IMR-90 (cell line): ENCODE data around the gene PLD5. TPM values are rescaled to one million over a fixed set of nuclear protein-coding genes. Genes with fewer than 3 reads are reported as not detected.

ENCODE experiments used
- ATAC-seq: fragments of 200-7000 bp; cut with Tn5 transposase; 2 replicates; pipeline ENCODE4 v1.9.1; 2020; ENCODE audit warnings: low read depth, mild to moderate bottlenecking, moderate library complexity
- BruUV-seq: library from RNA; stranded (reverse); fragments of 400-500 nt; replicated peaks from 2 replicates; lab custom pipeline; 2021; lab: Mats Ljungman, UMichigan
- CTCF ChIA-PET: fragments of 300-600 bp; formaldehyde crosslinking; extraction: SDS; loops from one replicate; lab custom pipeline; 2021; ENCODE audit warnings: antibody characterized with exemption; lab: Yijun Ruan, JAX
- POLR2A ChIA-PET: fragments of 300-600 bp; sonication (Branson Sonifier 250); formaldehyde crosslinking; loops from one replicate; lab custom pipeline; 2022; ENCODE audit warnings: antibody characterized with exemption; ENCODE audit not compliant: unreplicated experiment; lab: Charles Lee
- DNase-seq: peaks from one replicate; pipeline ENCODE4 v3.0.0; 2013
- H2AFZ ChIP-seq: replicated peaks from 2 replicates; pipeline ENCODE3; 2013; ENCODE audit warnings: low read length, mild to moderate bottlenecking; ENCODE audit not compliant: poor library complexity
- H2AK5ac ChIP-seq: 2 replicates; pipeline ENCODE4 v1.6.1; 2013; ENCODE audit warnings: low read depth, low read length, inconsistent platforms
- H2AK9ac ChIP-seq: replicated peaks from 2 replicates; pipeline ENCODE3; 2013; ENCODE audit warnings: mild to moderate bottlenecking, low read depth, low read length, moderate library complexity; ENCODE audit not compliant: poor library complexity
- H2BK120ac ChIP-seq: 2 replicates; pipeline ENCODE4 v1.6.1; 2013; ENCODE audit warnings: low read depth, low read length, inconsistent platforms
- H2BK15ac ChIP-seq: 3 replicates; pipeline ENCODE4 v1.6.1; 2013; ENCODE audit warnings: low read depth, low read length, inconsistent platforms
- H2BK20ac ChIP-seq: 2 replicates; pipeline ENCODE4 v1.6.1; 2013; ENCODE audit warnings: low read depth, mild to moderate bottlenecking, inconsistent platforms, low read length, moderate library complexity
- H2BK5ac ChIP-seq: 2 replicates; pipeline ENCODE4 v1.6.1; 2013; ENCODE audit warnings: mild to moderate bottlenecking, low read depth, low read length, inconsistent platforms; ENCODE audit not compliant: poor library complexity, severe bottlenecking
- H3K14ac ChIP-seq: replicated peaks from 2 replicates; pipeline ENCODE4 v1.6.1; 2013; ENCODE audit warnings: low read depth, low read length, inconsistent platforms
- H3K18ac ChIP-seq: 2 replicates; pipeline ENCODE4 v1.6.1; 2013; ENCODE audit warnings: low read depth, low read length, control low read depth
- H3K23ac ChIP-seq: 2 replicates; pipeline ENCODE4 v1.6.1; 2013; ENCODE audit warnings: low read depth, low read length, inconsistent platforms
- H3K27ac ChIP-seq: 2 replicates; pipeline ENCODE4 v1.5.1; 2013; ENCODE audit warnings: mild to moderate bottlenecking, control low read depth, low read length; ENCODE audit not compliant: insufficient read depth
- H3K27me3 ChIP-seq: 2 replicates; pipeline ENCODE4 v1.6.1; 2013; ENCODE audit warnings: low read length; ENCODE audit not compliant: control insufficient read depth, insufficient read depth
- H3K36me3 ChIP-seq: 2 replicates; pipeline ENCODE4 v1.6.1; 2013; ENCODE audit warnings: low read length, mixed read lengths; ENCODE audit not compliant: control insufficient read depth, insufficient read depth
- H3K4ac ChIP-seq: 2 replicates; pipeline ENCODE4 v1.6.1; 2013; ENCODE audit warnings: low read depth, low read length, inconsistent platforms
- H3K4me1 ChIP-seq: 2 replicates; pipeline ENCODE4 v1.6.1; 2013; ENCODE audit warnings: low read length, mixed read lengths; ENCODE audit not compliant: control insufficient read depth, insufficient read depth
- H3K4me2 ChIP-seq: 2 replicates; pipeline ENCODE4 v1.6.1; 2013; ENCODE audit warnings: low read depth, mild to moderate bottlenecking, control low read depth, low read length, moderate library complexity
- H3K4me3 ChIP-seq: 2 replicates; pipeline ENCODE4 v1.5.1; 2013; ENCODE audit warnings: low read depth, mild to moderate bottlenecking, control low read depth, low read length, moderate library complexity; ENCODE audit not compliant: insufficient read depth
- H3K56ac ChIP-seq: 2 replicates; pipeline ENCODE4 v1.6.1; 2013; ENCODE audit warnings: low read length, inconsistent platforms; ENCODE audit not compliant: insufficient read depth; ENCODE audit errors: extremely low read depth
- H3K79me1 ChIP-seq, 2 experiments: 2 replicates each; pipeline ENCODE4 v1.6.1; 2013; ENCODE audit warnings: low read length in 2 of 2, inconsistent platforms in 1 of 2, low read depth in 1 of 2
- H3K9ac ChIP-seq: 2 replicates; pipeline ENCODE4 v1.6.1; 2013; ENCODE audit warnings: low read depth, low read length, control low read depth
- H3K9me1 ChIP-seq: 2 replicates; pipeline ENCODE4 v1.6.1; 2013; ENCODE audit warnings: low read length, inconsistent platforms; ENCODE audit not compliant: insufficient read depth
- H3K9me3 ChIP-seq: 2 replicates; pipeline ENCODE4 v1.6.1; 2013; ENCODE audit warnings: low read length; ENCODE audit not compliant: control insufficient read depth, insufficient read depth
- H4K20me1 ChIP-seq: 2 replicates; pipeline ENCODE4 v1.6.1; 2013; ENCODE audit warnings: low read length, inconsistent platforms; ENCODE audit not compliant: insufficient read depth
- H4K5ac ChIP-seq: 2 replicates; pipeline ENCODE4 v1.6.1; 2013; ENCODE audit warnings: mild to moderate bottlenecking, low read depth, low read length, control low read depth
- H4K8ac ChIP-seq, 2 experiments: 2 replicates each; pipeline ENCODE4 v1.6.1; 2013; ENCODE audit warnings: low read depth in 2 of 2, low read length in 2 of 2, control low read depth in 1 of 2, inconsistent platforms in 1 of 2
- H4K91ac ChIP-seq: 2 replicates; pipeline ENCODE4 v1.6.1; 2013; ENCODE audit warnings: low read depth, low read length, inconsistent platforms; ENCODE audit not compliant: insufficient read depth
- BHLHE40 ChIP-seq: fragments of 150-350 bp; IDR thresholded peaks from 2 replicates; pipeline ENCODE4 v1.6.1; 2016; ENCODE audit warnings: mild to moderate bottlenecking, low read depth, low read length
- CHD1 ChIP-seq: IDR thresholded peaks from 2 replicates; pipeline ENCODE4 v1.6.1; 2012; ENCODE audit warnings: low read depth, low read length, improper control_type of control experiment
- CTCF ChIP-seq: conservative IDR thresholded peaks from 2 replicates; pipeline ENCODE4 v1.5.1; 2012; ENCODE audit warnings: mild to moderate bottlenecking, low read depth, low read length, improper control_type of control experiment
- ELK1 ChIP-seq: fragments of 150-350 bp; IDR thresholded peaks from 2 replicates; pipeline ENCODE4 v1.6.1; 2016; ENCODE audit warnings: low read depth, mild to moderate bottlenecking, low read length, moderate library complexity, borderline replicate concordance
- FOS ChIP-seq: fragments of 150-350 bp; IDR thresholded peaks from 2 replicates; pipeline ENCODE4 v1.6.1; 2016; ENCODE audit warnings: low read depth, low read length
- MAZ ChIP-seq: IDR thresholded peaks from 2 replicates; pipeline ENCODE4 v1.6.1; 2012; ENCODE audit warnings: low read depth, mild to moderate bottlenecking, low read length, improper control_type of control experiment, moderate library complexity, borderline replicate concordance
- MXI1 ChIP-seq: IDR thresholded peaks from 2 replicates; pipeline ENCODE4 v1.6.1; 2012; ENCODE audit warnings: low read depth, mild to moderate bottlenecking, low read length, moderate library complexity, borderline replicate concordance
- NFE2L2 ChIP-seq: fragments of 150-350 bp; IDR thresholded peaks from 2 replicates; pipeline ENCODE4 v1.6.1; 2016; ENCODE audit warnings: low read depth, mild to moderate bottlenecking, low read length
- POLR2A ChIP-seq: IDR thresholded peaks from 2 replicates; pipeline ENCODE4 v1.6.1; 2012; ENCODE audit warnings: mild to moderate bottlenecking, low read depth, low read length
- RAD21 ChIP-seq: IDR thresholded peaks from 2 replicates; pipeline ENCODE4 v1.6.1; 2012; ENCODE audit warnings: low read length, improper control_type of control experiment
- RCOR1 ChIP-seq: IDR thresholded peaks from 2 replicates; pipeline ENCODE4 v1.6.1; 2012; ENCODE audit warnings: mild to moderate bottlenecking, low read length, improper control_type of control experiment; ENCODE audit not compliant: insufficient replicate concordance
- RFX5 ChIP-seq: IDR thresholded peaks from 2 replicates; pipeline ENCODE4 v1.8.0; 2012; ENCODE audit warnings: low read depth, mild to moderate bottlenecking, low read length, moderate library complexity
- SMC3 ChIP-seq: fragments of 150-350 bp; IDR thresholded peaks from 2 replicates; pipeline ENCODE4 v1.6.1; 2016; ENCODE audit warnings: low read depth, mild to moderate bottlenecking, antibody characterized with exemption, low read length, moderate library complexity
- USF2 ChIP-seq: fragments of 150-350 bp; IDR thresholded peaks from 2 replicates; pipeline ENCODE4 v1.6.1; 2017; ENCODE audit warnings: mild to moderate bottlenecking, antibody characterized with exemption, low read length, low read depth
- WGBS, 2 experiments: methylation state at CpG; one replicate each; pipeline versions ENCODE4 v1.1.5 to v1.1.7; 2013; ENCODE audit warnings: missing lambda C conversion rate in 2 of 2; ENCODE audit not compliant: insufficient read length in 1 of 2; ENCODE audit errors: extremely low coverage in 2 of 2; 5-methylcytosine and 5-hydroxymethylcytosine counted together
- dilution Hi-C: fragments of 300-500 bp; cut with HindIII; formaldehyde crosslinking; loops from one replicate; pipeline ENCODE4 v1.14.3; 2018; ENCODE audit warnings: low sequenced_read_pairs; ENCODE audit not compliant: unreplicated experiment
- in situ Hi-C: fragments of 300-500 bp; cut with MboI; formaldehyde crosslinking; loops from 3 replicates; pipeline ENCODE4 v1.14.3; 2019; ENCODE audit warnings: low sequenced_read_pairs, inconsistent platforms, mixed read lengths
- intact Hi-C: fragments of 100-400 bp; cut with micrococcal nuclease; formaldehyde crosslinking; loops from 2 replicates; pipeline ENCODE4 v1.10.0; 2022
- polyA plus RNA-seq, 3 experiments: library from polyadenylated mRNA; depleted of rRNA; stranded (reverse); fragments of >200 nt; gene quantifications; 2 replicates each; pipeline ENCODE4 v1.2.3, GENCODE V29; 2012; ENCODE audit warnings: low replicate concordance in 1 of 3
- total RNA-seq: library from RNA; depleted of rRNA; stranded (reverse); fragments of >200 nt; gene quantifications from 2 replicates; pipeline ENCODE4 v1.2.3, GENCODE V29; 2012

The PLD5 gene
- total and polyA plus RNA-seq, 2 of the 4 experiments (the other 2 are of a cell fraction), result not detected

GRCh38 chr1:242489545-242489944, 35.0 kb downstream of the PLD5 start:
- Histone ChIP-seq H3K56ac (no peak overlapping the region), H2BK5ac (no peak overlapping the region), H2AK5ac (no peak overlapping the region), H2BK20ac (no peak overlapping the region), H3K27ac (no peak overlapping the region), H4K8ac (no peak overlapping the region), H3K27me3 (no peaks in the 10 kb centered on the region), H3K79me1 (no peaks in the 10 kb centered on the region), H3K23ac (no peak overlapping the region), H4K5ac (no peak overlapping the region), H3K4ac (no peak overlapping the region), H3K9ac (no peak overlapping the region), H3K18ac (no peak overlapping the region), H3K4me3 (no peak overlapping the region), H2AK9ac (no peak overlapping the region), H2BK120ac (no peak overlapping the region), H3K4me1 (no peaks in the 10 kb centered on the region), H3K36me3 (no peaks in the 10 kb centered on the region), H3K4me2 (no peak overlapping the region), H4K91ac (no peak overlapping the region), H3K14ac (no peak overlapping the region), H3K9me1 (no peaks in the 10 kb centered on the region), H3K9me3 (peaks cover 13% of the 10 kb centered on the region), H2AFZ (no peak overlapping the region), H4K20me1 (no peaks in the 10 kb centered on the region), H2BK15ac (no peak overlapping the region)
- ATAC-seq, result no peak
- TF ChIP-seq FOS (no peak), CHD1 (no peak), MAZ (no peak), RAD21 (no peak), NFE2L2 (no peak), USF2 (no peak), ELK1 (no peak), BHLHE40 (no peak), CTCF (no peak), SMC3 (no peak), POLR2A (no peak), RFX5 (no peak), MXI1 (no peak), RCOR1 (no peak)
- no CpG with 5 or more reads among the region's 3 CpGs for WGBS, 2 experiments
- intact Hi-C loops, result no loop called here
- dilution Hi-C loops, result no loop called here
- no TSS peak for BruUV-seq
- in situ Hi-C loops, result no loop called here
- POLR2A ChIA-PET, result no interaction called here
- CTCF ChIA-PET, result no interaction called here
- DNase-seq, result no peak
